Measurements from ENCODE around the gene TSR3.

TSR3 gene

GRCh38 chr16:1320658-1321240, 30.9 kb downstream of the TSR3 start:
- no peak overlapping the region for H3K4me3 ChIP-seq (ENCODE audit: low read depth, low read length)
- ChIA-PET POLR2A (no interaction called here), CTCF (no interaction called here)
- TF ChIP-seq CTCF (IDR thresholded peaks at IDR 0.05; ENCODE audit: insufficient read depth, low read length, missing control alignments), result no peak
- no peak for DNase-seq (ENCODE audit: low read depth, low spot score)

GRCh38 chr16:1320097-1320496, 31.6 kb downstream of the TSR3 start:
- POLR2A ChIA-PET, result no interaction called here
- no peak for DNase-seq (ENCODE audit: low read depth, low spot score)
- no peak overlapping the region for H3K4me3 ChIP-seq (ENCODE audit: low read depth, low read length)
- TF ChIP-seq CTCF (IDR thresholded peaks at IDR 0.05; ENCODE audit: insufficient read depth, low read length, missing control alignments), result no peak
- CTCF ChIA-PET, result no interaction called here

GRCh38 chr16:1319041-1319440, 32.6 kb downstream of the TSR3 start:
- ChIA-PET POLR2A (no interaction called here), CTCF (interaction anchor here (1.0 kb wide), 1 partner anchor 50 kb away, joined by 3 read pairs; no protein-coding TSS in a partner anchor)
- H3K4me3 ChIP-seq (ENCODE audit: low read depth, low read length), result no peak overlapping the region
- TF ChIP-seq CTCF (IDR thresholded peaks at IDR 0.05; ENCODE audit: insufficient read depth, low read length, missing control alignments), result no peak
- no peak for DNase-seq (ENCODE audit: low read depth, low spot score)

- no peak overlapping the region for H3K4me3 ChIP-seq (ENCODE audit: low read depth, low read length)
- POLR2A ChIA-PET, result no interaction called here
- CTCF ChIA-PET, result interaction anchor here (1.2 kb wide), 1 partner anchor 8 kb away, joined by 3 read pairs; no protein-coding TSS in a partner anchor
- TF ChIP-seq CTCF (IDR thresholded peaks at IDR 0.05; ENCODE audit: insufficient read depth, low read length, missing control alignments), result no peak
- DNase-seq (ENCODE audit: low read depth, low spot score), result no peak
These were observed 33.5 kb downstream of the TSR3 start for GRCh38 chr16:1318268-1318545.

GRCh38 chr16:1317479-1318267, 34.0 kb downstream of the TSR3 start:
- POLR2A ChIA-PET, result interaction anchor here (0.6 to 1.2 kb wide), 2 partner anchors 8 to 31 kb away, joined by 3 read pairs; no protein-coding TSS in a partner anchor
- CTCF ChIA-PET, result interaction anchor here (1.2 to 7.3 kb wide), 2 partner anchors 9 to 17 kb away, joined by 3 to 30 read pairs; no protein-coding TSS in a partner anchor
- no peak for DNase-seq (ENCODE audit: low read depth, low spot score)
- H3K4me3 ChIP-seq (ENCODE audit: low read depth, low read length), result no peak overlapping the region
- TF ChIP-seq CTCF (IDR thresholded peaks at IDR 0.05; ENCODE audit: insufficient read depth, low read length, missing control alignments), result no peak

GRCh38 chr16:1316033-1316405, 35.7 kb downstream of the TSR3 start:
- no peak for TF ChIP-seq CTCF (IDR thresholded peaks at IDR 0.05; ENCODE audit: insufficient read depth, low read length, missing control alignments)
- no peak overlapping the region for H3K4me3 ChIP-seq (ENCODE audit: low read depth, low read length)
- no peak for DNase-seq (ENCODE audit: low read depth, low spot score)
- ChIA-PET POLR2A (no interaction called here), CTCF (interaction anchor here (0.8 to 7.3 kb wide), 2 partner anchors 16 to 34 kb away, joined by 3 to 30 read pairs; no protein-coding TSS in a partner anchor)

Data from AG04449 (cell line).